GM19193 (cell line): ENCODE measurements around the gene FARP1.

ENCODE experiments used
- POLR2A ChIP-seq: IDR thresholded peaks from 4 replicates; pipeline ENCODE4 v1.6.1; 2011; ENCODE audit not compliant: insufficient read depth, insufficient read length; ENCODE audit errors: extremely low read depth

FARP1 gene

GRCh38 chr13:98482476-98483444 is 339.9 kb downstream of the FARP1 start:
- no peak for TF ChIP-seq POLR2A

- no peak for TF ChIP-seq POLR2A
Measured at GRCh38 chr13:98483601-98484288, 340.9 kb downstream of the FARP1 start.

GRCh38 chr13:98484289-98485219 is 341.7 kb downstream of the FARP1 start:
- no peak for TF ChIP-seq POLR2A

DNA sequence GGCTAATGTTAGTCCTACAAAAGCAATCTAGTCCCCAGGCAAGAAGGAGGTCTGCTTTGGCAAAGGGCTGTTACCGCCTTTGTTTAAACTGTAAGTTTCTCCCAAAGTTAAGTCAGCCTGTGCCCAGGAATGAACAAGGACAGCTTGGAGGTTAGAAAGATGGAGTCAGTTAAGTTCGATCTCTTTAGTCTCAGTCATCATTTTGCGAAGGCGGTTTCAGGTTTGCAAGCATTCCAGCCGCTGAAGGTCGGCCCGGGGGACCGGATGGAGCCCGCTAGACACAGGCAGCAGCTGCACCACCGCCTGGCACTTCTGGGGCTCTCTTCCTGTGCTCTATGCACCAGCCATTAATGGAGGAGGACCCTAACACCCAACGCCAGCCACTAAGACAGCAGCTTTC is 342.7 kb downstream of the FARP1 start:
- no peak for TF ChIP-seq POLR2A

DNA sequence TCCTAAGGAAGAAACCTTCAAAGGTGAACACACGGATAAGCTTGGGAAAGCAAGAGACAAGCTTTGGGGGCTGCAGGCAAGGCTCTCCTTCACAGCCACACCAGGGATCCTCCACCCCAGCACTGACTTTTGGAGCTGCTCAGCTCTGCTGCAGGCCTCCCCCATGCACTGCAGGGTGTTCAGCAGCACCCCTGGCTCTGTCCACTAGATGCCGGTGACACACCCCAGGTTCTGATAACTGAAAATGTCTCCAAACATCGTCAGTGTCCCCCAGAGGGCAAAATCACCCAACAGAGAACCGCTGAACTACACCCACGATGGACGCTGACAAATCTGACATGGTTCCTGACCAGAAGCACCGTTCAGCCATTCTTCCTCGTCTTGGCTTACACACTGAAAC is 343.5 kb downstream of the FARP1 start:
- TF ChIP-seq POLR2A: no peak

DNA sequence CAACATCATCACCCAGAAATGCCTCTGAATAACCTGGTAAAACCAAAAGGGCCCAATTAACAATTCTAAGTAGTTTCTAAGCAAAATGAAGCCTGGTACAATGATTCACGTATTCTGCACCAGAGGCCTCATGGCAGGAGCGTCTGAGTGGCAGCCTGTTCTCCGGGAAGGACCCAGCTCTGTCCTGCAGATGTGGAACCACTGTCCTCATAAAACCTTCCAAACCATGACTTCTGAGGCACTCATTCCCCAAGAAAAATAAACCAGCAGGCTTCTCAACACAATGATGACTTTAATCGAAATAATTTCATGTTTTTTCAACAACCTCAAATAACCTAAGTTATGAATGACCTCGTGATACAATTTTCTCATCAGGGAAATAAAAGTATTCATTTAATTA is 344.1 kb downstream of the FARP1 start:
- no peak for TF ChIP-seq POLR2A

GRCh38 chr13:98487522-98487921 is 344.6 kb downstream of the FARP1 start:
- no peak for TF ChIP-seq POLR2A

- TF ChIP-seq POLR2A: no peak
Measured at GRCh38 chr13:98488736-98489135, 345.8 kb downstream of the FARP1 start.

DNA sequence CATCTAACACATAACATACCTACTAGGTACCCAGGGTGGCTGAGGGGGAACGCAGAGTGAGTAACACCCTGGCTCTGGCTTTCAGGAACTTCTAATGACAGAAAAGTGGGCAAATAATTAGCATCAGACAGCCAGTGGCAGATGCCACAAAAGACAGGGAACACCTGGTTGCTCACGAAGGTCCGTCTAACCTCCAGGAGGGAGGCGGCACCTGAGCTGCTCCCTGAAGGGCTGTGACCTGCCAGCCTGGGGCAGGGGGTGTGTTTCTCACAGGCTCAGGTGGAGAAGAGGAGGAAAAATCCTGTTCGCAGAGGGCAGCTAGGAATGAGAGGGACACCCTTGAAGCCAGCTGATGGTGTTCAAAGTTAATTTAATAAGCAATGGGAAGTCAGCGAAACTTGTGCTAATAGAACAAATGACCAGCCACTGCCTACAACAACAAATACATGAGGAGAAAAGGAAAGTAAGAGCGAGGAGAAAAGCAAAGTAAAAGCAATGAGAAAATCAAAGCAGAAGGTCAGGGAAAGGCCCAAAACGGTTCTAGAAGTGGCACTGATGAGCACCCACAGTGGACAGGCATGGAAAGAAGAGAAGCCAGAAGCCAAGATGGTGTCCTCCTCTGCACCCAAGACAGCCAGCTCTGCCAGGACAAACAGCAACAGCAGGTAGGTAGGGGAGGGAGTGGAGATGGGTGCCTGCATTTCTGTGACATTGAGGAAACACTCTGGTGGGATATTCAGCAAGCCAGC is 346.7 kb downstream of the FARP1 start:
- TF ChIP-seq POLR2A: no peak

DNA sequence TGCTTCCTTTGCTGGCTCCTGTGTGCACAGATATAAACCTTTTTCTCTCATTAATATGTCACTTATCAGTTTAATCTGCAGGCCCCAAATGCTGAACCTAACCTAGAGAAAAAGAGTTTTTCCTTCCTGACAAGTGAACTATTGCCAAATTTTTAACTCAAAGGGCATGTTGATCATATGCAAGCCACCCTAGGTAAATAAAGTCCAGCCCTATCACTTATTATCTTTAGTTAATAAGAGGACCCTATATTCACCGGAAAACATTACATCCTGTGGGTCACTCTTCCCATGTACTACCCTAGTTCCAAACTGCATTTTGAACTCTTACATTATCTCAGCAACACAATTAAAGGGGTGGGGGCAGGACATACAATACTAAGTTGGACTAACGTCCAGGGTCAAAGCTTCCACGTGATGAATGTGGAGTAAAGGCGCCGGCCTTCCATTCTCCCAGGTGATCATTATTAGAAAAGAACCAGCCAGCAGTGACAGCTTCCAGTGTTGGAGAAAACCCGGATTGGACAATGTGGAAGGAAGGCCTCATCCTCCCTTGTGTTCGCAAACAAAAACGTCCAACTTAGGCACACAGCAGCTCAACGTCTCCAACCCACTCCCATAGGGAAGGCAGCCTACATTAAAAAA is 347.4 kb downstream of the FARP1 start:
- no peak for TF ChIP-seq POLR2A

DNA sequence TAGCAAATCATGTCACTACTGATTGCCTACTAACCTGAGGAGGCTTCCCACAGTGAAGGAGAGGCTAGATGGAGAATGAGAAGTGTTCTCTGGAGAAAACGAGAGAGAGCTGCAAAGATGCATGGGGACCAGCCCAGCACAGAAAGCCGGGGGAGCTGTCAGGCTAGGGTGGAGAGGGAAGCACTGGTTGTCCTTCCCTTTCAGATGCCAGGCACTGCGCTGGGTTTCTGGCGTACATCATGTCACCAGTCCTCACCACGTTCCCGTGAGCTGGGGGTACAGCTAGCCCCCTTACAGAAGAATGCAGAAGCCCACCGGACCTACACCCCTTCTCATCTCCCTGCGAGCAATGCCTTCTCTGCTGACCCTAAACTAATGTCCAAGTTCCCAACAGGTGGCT is 348.0 kb downstream of the FARP1 start:
- TF ChIP-seq POLR2A: no peak

DNA sequence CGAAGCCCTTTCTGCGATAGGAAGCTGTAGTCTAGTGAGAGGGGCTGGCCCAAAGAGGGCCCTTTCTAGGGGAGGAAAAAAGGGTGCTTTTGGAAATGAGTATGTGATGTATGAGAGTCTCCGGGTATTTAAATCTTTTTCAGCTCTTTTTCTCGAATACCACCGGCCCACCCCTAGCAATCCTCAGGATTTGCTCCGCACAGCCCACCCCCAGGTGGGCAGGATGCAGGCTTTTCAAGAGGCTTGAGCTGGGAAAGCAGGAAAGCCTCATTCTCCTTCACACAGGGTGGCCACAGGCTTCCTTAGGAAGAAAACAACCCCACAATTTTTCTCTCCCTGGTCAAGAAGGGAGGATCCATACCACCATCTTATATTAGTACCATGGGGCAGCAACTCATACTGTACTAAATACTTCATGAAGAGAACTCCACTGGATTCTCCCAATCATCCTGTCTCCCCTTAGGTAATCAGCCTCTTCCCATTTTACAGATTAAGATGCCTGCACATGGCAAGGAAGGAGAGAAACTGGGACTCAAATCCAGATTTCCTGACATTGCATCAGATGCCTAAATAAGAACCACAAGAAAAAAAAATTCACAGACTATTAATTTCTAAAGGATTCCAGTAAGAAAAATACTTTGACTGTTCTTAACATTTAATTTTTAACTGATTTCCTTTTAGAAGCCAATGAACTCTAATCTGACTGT is 349.6 kb downstream of the FARP1 start:
- no peak for TF ChIP-seq POLR2A

- no peak for TF ChIP-seq POLR2A
Measured at GRCh38 chr13:98493042-98493712, 350.3 kb downstream of the FARP1 start.
